GM12874 (cell line): ENCODE results near the gene FASN.

Source experiments
- TF ChIP-seq, protein P1 (sequence below): IDR thresholded peaks from 2 replicates; pipeline ENCODE4 v1.5.1; 2011; ENCODE audit warnings: low read depth, mild to moderate bottlenecking, control low read depth, low read length, moderate library complexity; ENCODE audit not compliant: insufficient read depth

FASN gene

GRCh38 chr17:82065638-82066303 is 32.3 kb downstream of the FASN start, which contains the start of gene DUS1L:
TSS of gene DUS1L (minus strand) at chr17:82065804. CDS start at chr17:82065059, 745 bp downstream.
- TF ChIP-seq, protein P1, sequence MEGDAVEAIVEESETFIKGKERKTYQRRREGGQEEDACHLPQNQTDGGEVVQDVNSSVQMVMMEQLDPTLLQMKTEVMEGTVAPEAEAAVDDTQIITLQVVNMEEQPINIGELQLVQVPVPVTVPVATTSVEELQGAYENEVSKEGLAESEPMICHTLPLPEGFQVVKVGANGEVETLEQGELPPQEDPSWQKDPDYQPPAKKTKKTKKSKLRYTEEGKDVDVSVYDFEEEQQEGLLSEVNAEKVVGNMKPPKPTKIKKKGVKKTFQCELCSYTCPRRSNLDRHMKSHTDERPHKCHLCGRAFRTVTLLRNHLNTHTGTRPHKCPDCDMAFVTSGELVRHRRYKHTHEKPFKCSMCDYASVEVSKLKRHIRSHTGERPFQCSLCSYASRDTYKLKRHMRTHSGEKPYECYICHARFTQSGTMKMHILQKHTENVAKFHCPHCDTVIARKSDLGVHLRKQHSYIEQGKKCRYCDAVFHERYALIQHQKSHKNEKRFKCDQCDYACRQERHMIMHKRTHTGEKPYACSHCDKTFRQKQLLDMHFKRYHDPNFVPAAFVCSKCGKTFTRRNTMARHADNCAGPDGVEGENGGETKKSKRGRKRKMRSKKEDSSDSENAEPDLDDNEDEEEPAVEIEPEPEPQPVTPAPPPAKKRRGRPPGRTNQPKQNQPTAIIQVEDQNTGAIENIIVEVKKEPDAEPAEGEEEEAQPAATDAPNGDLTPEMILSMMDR = no peak

- TF ChIP-seq, protein P1 = no peak
These were observed 32.8 kb downstream of the FASN start for GRCh38 chr17:82065193-82065637.

DNA sequence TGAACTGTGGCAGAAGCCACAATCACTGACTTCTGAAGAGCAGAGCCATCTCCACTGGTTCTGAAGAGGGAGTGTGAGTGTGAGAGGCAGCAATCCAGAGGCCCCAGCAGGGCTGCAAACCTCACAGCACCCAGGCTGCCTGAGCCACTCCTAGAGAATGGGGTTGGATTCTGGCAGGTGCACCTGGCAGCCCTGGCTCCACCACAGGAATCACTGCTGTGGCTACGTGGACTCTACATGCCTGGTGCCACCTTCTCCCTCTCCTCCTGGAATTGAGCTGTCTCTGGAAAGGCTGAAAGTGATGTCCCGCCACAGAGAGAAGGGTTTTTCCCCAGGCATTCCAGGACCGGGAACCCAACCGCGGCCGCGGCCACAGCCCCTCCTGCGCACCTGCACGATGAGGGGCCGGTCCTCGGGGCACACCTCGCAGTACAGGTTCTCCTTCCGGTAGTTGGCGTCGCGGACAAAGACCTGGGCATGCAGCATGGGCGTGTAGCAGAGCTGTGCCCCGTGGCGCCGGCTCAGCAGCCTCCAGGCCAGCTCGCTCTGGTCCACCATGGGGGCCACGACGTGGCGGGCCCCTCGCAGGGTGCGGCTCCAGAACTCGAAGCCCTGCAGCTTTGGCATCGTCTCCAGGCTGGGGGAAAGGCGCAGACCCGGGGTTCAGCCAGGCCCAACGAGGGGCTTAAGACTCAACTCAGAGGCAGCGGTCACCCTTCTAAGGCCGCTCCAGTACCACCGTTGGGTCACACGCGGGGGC is 33.4 kb downstream of the FASN start:
- TF ChIP-seq, protein P1 = no peak

DNA sequence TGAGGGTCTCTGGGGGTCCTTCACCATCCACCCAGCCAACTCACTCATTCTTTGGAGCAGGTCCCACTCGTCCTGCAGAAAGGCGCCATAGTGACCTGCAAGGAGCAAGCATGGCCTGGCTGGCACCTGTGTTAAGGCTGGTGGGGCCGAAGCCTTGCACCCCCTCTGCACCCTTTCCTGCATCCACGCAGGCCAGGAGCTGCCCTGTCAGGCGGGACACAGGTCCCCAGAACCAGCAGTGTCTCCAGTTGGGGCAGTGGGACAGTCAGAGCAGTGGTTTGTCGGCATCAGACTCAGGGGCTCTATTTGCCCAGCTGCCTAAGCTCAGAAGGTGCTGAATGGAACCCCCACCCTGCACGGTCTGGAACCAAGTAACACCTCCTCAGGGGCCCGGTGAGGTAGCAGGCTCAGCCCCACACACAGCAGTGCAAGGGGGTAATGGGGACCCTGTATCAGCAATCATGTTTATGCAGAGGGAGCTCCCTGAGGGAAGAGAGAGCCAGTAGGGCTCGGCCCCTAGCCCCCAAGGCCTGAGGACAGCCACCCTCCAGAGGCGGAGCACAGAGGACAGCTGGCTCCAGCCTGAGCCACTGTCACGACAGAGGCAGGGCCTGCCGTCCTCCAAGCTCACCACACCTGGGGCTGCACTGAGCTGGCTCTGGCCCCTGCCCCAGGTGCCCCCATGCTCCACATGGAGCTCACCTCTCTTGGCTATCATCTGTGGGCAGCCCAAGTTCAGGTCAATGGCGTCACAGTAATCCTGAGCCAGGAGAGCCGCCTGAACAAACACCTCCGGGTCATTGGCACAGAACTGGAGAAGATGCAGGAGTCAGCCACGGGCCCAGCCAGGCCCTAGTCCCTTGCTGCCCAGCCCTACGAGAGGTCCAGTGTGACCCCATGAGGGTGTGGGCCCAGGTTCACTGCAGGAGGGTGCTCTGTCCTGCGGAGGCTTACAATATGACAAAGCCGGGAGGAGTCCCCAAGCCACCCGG is 34.3 kb downstream of the FASN start:
- TF ChIP-seq, protein P1 = no peak

GRCh38 chr17:82062984-82063368 is 35.1 kb downstream of the FASN start:
- TF ChIP-seq, protein P1 = no peak

- TF ChIP-seq, protein P1 = no peak
These were observed 35.7 kb downstream of the FASN start for GRCh38 chr17:82062076-82062983.
